Stomach (tissue), 4 donors: ENCODE data around the gene KIF5A.

Experiments used
- CTCF ChIP-seq, 7 experiments: fragments of 450-650 bp in 4 of 7; fragments of 200-600 bp in 3 of 7; sonication (generic) in 3 of 7; IDR thresholded peaks; one replicate each; pipeline ENCODE4 v1.5.1; 2016 to 2019; ENCODE audit warnings: antibody characterized with exemption in 7 of 7, control low read depth in 2 of 7, mild to moderate bottlenecking in 1 of 7
- EP300 ChIP-seq: sonication (generic); formaldehyde crosslinking; IDR thresholded peaks from one replicate; pipeline ENCODE4 v1.6.1; 2017; ENCODE audit warnings: antibody characterized with exemption
- POLR2AphosphoS5 ChIP-seq, 3 donors: sonication (generic); formaldehyde crosslinking; IDR thresholded peaks; one replicate each; pipeline ENCODE4 v1.6.1; 2016; ENCODE audit warnings: antibody characterized with exemption in 3 of 3

GRCh38 chr12:57547288-57548012 is 2.4 kb upstream of the KIF5A start:
- TF ChIP-seq EP300 (no peak), POLR2AphosphoS5 (IDR thresholded peaks at IDR 0.05) (peak in 1 of 3 donors; percentile 22), CTCF (IDR thresholded peaks at IDR 0.05) (no peak)
